Measurements from ENCODE around the gene TSKU. TPM values are rescaled to one million over a fixed set of nuclear protein-coding genes. Genes with fewer than 3 reads are reported as not detected.

TSKU gene
- total RNA-seq, 1 donor from 2014 or later: 27.5 TPM

GRCh38 chr11:76830639-76831327 is 47.6 kb downstream of the TSKU start:
- no peak overlapping the region for H3K27ac Mint-ChIP-seq (ENCODE audit: unreplicated experiment)
- no peaks in the 10 kb centered on the region for H3K27me3 Mint-ChIP-seq (ENCODE audit: low read depth)
- TF ChIP-seq, protein P1, sequence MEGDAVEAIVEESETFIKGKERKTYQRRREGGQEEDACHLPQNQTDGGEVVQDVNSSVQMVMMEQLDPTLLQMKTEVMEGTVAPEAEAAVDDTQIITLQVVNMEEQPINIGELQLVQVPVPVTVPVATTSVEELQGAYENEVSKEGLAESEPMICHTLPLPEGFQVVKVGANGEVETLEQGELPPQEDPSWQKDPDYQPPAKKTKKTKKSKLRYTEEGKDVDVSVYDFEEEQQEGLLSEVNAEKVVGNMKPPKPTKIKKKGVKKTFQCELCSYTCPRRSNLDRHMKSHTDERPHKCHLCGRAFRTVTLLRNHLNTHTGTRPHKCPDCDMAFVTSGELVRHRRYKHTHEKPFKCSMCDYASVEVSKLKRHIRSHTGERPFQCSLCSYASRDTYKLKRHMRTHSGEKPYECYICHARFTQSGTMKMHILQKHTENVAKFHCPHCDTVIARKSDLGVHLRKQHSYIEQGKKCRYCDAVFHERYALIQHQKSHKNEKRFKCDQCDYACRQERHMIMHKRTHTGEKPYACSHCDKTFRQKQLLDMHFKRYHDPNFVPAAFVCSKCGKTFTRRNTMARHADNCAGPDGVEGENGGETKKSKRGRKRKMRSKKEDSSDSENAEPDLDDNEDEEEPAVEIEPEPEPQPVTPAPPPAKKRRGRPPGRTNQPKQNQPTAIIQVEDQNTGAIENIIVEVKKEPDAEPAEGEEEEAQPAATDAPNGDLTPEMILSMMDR (conservative IDR thresholded peaks at IDR 0.05): no peak
- H3K4me1 Mint-ChIP-seq: no peaks in the 10 kb centered on the region
- no peaks in the 10 kb centered on the region for H3K36me3 Mint-ChIP-seq (ENCODE audit: low read depth)
- DNase-seq (ENCODE audit: low read depth, low spot score): no peak
- no peak overlapping the region for H3K4me3 Mint-ChIP-seq
- H3K9me3 Mint-ChIP-seq: no peaks in the 10 kb centered on the region

GRCh38 chr11:76831686-76832310 is 48.6 kb downstream of the TSKU start:
- H3K9me3 Mint-ChIP-seq: no peaks in the 10 kb centered on the region
- no peaks in the 10 kb centered on the region for H3K36me3 Mint-ChIP-seq (ENCODE audit: low read depth)
- no peak for DNase-seq (ENCODE audit: low read depth, low spot score)
- H3K27me3 Mint-ChIP-seq (ENCODE audit: low read depth): no peaks in the 10 kb centered on the region
- H3K4me3 Mint-ChIP-seq: no peak overlapping the region
- TF ChIP-seq, protein P1 (conservative IDR thresholded peaks at IDR 0.05): no peak
- H3K4me1 Mint-ChIP-seq: no peaks in the 10 kb centered on the region
- no peak overlapping the region for H3K27ac Mint-ChIP-seq (ENCODE audit: unreplicated experiment)

- no peak overlapping the region for H3K4me3 Mint-ChIP-seq
- no peaks in the 10 kb centered on the region for H3K36me3 Mint-ChIP-seq (ENCODE audit: low read depth)
- TF ChIP-seq, protein P1 (conservative IDR thresholded peaks at IDR 0.05): no peak
- H3K27me3 Mint-ChIP-seq (ENCODE audit: low read depth): no peaks in the 10 kb centered on the region
- H3K4me1 Mint-ChIP-seq: no peaks in the 10 kb centered on the region
- H3K9me3 Mint-ChIP-seq: no peaks in the 10 kb centered on the region
- H3K27ac Mint-ChIP-seq (ENCODE audit: unreplicated experiment): no peak overlapping the region
- DNase-seq (ENCODE audit: low read depth, low spot score): no peak
Measured at GRCh38 chr11:76832361-76832760, 49.2 kb downstream of the TSKU start.

GRCh38 chr11:76834151-76834550 is 51.0 kb downstream of the TSKU start:
- no peak for DNase-seq (ENCODE audit: low read depth, low spot score)
- no peaks in the 10 kb centered on the region for H3K36me3 Mint-ChIP-seq (ENCODE audit: low read depth)
- no peaks in the 10 kb centered on the region for H3K9me3 Mint-ChIP-seq
- H3K27ac Mint-ChIP-seq (ENCODE audit: unreplicated experiment): no peak overlapping the region
- no peak overlapping the region for H3K4me3 Mint-ChIP-seq
- no peaks in the 10 kb centered on the region for H3K4me1 Mint-ChIP-seq
- H3K27me3 Mint-ChIP-seq (ENCODE audit: low read depth): no peaks in the 10 kb centered on the region
- TF ChIP-seq, protein P1 (conservative IDR thresholded peaks at IDR 0.05): no peak

- H3K27ac Mint-ChIP-seq (ENCODE audit: unreplicated experiment): no peak overlapping the region
- no peaks in the 10 kb centered on the region for H3K27me3 Mint-ChIP-seq (ENCODE audit: low read depth)
- H3K4me3 Mint-ChIP-seq: no peak overlapping the region
- TF ChIP-seq, protein P1 (conservative IDR thresholded peaks at IDR 0.05): no peak
- no peaks in the 10 kb centered on the region for H3K4me1 Mint-ChIP-seq
- H3K36me3 Mint-ChIP-seq (ENCODE audit: low read depth): no peaks in the 10 kb centered on the region
- H3K9me3 Mint-ChIP-seq: no peaks in the 10 kb centered on the region
- no peak for DNase-seq (ENCODE audit: low read depth, low spot score)
Measured at GRCh38 chr11:76835036-76835435, 51.9 kb downstream of the TSKU start.
